Measurements from ENCODE around the gene NRCAM.

NRCAM gene

DNA sequence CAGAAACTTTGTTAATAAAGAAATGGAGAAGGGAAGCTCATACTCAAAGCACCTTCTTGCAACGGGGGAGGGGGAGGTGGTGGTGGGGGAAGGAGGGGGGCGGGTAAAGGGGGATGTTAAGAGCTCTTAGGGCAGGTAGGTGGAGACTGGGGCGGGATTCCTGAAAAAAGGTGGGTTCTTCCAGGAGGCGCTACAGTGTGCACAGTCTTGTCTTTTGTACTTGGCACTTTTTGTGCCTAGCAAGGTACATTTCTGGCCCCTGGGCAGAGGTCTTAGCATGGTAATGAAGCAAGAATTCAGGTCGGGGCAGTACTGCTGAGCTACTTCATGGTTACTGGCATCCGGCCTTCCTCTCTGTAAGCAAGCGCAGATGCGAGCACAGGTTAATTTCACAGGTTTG is 310.8 kb downstream of the NRCAM start:
- DNase-seq = no peak

- no peak for DNase-seq
These were observed 311.3 kb downstream of the NRCAM start for GRCh38 chr7:108144931-108145330.

DNA sequence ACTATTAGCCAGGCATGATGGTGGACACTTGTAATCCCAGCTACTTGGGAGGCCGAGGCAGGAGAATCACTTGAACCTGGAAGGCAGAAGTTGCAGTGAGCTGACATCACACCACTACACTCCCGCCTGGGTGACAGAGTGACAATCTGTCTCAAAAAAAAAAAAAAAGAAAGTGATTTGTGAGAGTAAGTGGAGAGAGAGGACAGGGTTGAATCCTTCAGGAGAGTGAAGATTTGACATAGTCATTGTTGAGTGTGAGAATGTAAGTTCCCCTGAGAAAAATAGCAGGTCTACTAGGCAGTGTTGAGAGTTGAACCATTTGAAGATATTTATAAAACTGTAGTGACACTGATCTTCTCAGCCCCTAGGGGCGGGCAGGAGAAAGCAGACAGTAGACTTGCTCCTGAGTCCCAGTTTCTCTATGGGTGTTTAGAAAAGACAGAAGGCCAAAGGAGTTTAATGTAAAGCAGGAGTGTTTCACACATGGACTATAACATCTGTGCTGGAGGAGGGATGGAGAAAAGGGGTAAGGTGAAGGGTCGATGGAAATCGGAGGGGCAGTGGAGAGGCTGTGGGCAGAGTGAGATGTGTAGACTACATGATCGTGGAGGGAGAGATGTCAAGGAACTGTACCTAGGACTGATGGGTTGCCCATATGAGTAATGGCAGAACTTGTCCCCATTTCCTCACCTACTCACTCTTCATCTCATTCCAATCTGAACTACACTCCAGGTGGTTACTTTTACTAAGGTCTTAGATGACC is 312.4 kb downstream of the NRCAM start:
- DNase-seq = no peak

DNA sequence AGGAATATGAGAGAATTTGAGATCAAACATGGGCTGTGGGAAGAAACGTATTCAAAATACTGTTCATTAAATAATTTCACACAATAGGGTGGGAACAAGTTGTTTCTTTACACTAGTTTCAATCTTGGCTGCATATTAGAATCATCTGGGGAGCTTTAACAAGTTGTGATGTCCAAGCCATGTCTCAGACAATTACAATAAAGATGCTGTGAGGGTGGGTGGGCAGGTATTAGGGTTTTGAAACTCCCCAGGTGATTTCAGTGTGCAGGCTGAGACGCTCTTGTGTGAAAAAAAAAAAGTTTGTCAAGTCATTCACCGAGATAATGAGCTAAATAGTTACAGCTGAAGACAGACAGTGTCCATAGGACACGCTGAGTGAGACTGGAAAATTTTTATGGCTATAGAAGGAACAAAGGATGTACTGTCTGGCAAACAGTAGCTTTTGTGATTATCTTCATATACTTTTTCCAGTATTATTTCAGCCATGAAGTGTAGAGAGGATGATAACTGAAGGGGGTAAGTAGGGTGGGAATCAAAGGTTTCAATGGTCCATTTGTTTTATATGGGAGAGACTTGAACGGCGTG is 313.5 kb downstream of the NRCAM start:
- peak; percentile 52 to 77 for DNase-seq

DNA sequence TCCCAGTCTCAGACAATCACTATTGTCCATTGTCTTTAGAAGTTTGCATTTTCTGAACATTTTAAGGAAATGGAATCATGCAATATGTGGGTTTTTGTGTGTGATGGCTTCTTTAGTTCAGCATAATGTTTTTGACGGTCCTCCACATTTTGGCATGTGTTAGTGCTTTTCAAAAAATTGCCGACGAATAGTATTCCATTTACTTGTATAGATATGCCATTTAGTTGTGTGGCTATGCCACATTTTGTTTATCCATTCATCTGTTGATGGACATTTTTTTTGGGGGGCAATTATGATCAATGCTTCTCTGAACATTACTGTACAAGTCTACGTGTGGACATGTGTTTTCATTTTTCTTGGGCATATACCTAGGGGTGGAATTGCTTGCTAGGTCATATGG is 314.1 kb downstream of the NRCAM start:
- DNase-seq = no peak

- DNase-seq = no peak
These were observed 315.6 kb downstream of the NRCAM start for GRCh38 chr7:108140671-108141070.

GRCh38 chr7:108138911-108139310 is 317.3 kb downstream of the NRCAM start:
- DNase-seq = no peak

DNA sequence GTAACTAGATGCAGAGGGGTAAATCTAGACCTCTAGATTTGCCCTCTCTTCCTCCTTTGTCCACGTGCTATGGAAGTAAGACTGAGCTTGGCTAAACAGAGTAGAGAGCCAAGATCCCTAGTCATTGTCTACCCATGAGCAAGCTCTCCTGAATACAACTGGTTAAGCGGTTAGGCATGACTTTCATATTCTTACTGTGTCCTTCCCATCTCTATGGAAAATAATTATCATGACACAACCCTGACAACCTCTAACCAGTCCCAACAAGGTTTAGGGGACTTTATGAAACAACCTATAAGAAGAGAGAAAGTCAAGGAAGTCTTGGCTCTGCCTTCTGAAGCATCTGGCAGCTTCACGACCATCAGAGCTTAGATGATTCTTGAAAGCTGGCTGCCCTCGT is 318.2 kb downstream of the NRCAM start:
- DNase-seq = no peak

DNA sequence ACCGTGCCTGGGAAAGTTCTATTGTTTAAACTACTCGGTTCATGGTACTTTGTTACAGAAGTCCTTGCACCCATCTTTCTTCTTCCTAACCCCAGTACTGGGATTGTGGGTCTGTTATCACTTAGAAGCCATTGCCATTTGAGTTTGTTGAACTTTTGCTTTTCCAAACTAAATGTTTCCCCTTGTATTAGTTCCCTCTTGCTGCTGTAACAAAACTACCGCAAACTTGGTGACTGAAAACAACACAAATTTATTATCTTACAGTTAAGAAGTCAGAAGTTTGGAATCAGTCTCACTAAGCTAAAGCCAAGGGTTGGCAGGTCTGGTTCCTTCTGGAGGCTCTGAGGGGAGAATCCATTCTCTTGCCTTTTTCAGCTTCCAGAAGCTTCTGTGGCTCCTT is 319.2 kb downstream of the NRCAM start:
- no peak for DNase-seq

DNA sequence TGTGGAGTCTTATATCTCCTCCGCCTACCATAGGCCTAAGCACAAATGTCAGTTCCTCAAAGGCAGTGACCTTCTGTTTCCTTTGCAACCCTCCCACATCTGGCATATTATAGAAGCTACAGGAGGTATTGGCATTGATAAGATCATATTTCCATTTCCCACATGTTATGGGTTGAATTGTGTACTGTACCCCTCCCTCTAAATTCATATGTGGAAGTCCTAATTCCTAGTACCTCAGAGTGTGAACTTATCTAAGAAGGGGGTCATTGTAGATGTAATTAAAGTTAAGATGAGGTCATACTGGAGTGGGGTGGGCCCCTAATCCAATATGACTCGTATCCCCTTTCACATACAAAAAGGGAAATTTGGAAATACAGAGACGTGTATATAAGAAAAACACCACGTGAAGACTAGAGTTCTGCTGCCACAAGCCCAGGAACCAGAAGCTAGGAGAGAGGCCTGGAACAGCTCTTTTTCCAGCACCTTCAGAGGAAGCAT is 320.0 kb downstream of the NRCAM start:
- DNase-seq = no peak

DNA sequence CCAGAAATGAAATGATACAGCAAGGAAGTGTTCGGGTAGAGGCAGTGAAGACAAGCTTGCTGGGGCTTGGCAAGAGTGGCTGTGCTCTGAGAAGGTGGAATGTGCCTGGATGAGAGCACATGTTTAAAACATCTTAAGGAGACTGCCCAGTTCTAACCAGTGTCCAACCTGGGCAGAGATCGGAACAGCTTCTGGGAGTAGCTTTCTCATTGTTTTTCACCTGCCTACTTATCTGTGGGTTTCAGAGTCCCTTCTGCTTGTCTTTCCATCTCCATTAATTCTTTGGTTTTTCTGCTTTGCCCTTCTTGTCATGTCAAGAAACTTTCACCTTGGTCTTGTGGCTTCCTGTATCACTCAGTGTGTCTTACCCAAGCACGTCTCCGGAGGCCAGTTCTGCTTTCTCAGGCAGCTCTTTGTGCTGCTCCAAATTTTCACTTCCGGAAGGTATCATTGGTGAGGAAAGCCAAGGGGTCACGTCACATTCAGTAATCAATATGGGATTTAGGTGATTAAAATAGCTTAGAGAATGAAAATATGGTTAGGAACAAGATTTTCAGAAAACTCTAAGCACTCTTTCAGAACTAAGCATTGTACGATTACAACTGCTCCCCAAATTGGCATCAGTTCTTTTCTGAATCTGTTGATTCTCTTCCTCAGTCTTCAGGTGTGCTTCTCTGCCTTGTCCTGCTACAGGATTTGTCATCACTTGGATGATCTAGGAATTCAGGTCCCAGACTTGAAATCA is 320.6 kb downstream of the NRCAM start:
- DNase-seq = no peak

GRCh38 chr7:108134486-108134885 is 321.8 kb downstream of the NRCAM start:
- DNase-seq = no peak

DNA sequence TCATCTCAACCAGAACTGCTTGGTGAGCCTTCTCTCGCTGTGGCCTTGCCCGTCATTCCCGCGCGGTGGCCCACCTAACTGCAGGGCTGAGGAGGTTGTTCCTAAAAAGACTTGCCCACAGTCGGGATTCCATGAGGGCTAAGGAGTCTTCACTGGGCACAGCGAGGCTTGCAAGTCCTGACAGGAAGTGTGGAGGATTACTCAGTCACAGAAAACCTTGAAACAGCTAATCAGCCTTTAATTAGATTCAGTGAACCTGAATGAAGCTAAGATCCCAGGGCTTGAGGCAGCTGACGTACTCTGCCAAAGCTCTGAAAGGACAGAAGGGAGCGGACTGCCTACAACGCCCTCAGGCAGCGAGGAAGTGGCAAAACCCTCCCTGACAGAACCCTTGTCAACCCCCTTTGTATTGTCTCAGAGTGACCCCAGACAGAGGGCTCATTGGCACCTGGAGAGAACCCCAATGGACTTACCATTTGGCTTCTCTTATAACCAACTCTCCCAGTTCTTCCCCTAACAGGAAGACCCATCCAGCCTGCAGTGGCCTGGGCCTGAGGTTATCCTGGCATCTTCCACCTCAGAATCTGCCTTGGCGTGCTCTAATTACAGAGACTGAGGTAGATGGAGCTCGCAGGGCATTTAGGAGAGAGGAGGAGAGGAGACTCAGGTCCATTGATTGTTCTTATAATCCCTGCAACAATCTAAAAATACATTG is 323.5 kb downstream of the NRCAM start:
- DNase-seq = no peak

GRCh38 chr7:108130261-108130660 is 326.0 kb downstream of the NRCAM start, which contains the start of gene LAMB4:
TSS of gene LAMB4 (minus strand) at chr7:108130361. CDS start at chr7:108123164, 7,197 bp downstream.
- no peak for DNase-seq

- no peak for DNase-seq
These were observed 326.9 kb downstream of the NRCAM start for GRCh38 chr7:108129018-108129965.

DNA sequence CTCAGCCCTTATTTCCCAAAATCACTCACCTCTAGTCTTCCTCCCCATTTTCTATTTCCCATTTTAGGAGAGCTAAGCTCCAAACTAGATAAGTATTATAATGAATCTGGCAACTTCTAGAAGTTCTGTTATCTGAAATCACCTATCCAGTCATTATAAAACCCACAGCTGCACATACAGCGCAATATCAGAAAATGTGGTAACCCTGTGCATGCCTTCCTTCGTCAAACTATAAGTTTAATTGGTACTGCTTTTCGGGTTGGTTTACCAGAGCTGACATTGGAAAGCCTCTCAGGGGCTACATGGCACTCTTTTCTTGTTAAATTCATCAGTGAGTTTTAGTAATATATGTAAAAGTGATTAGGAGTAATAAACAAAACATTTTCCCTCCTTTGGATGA is 327.7 kb downstream of the NRCAM start:
- DNase-seq = no peak

GRCh38 chr7:108127461-108127860 is 328.8 kb downstream of the NRCAM start:
- DNase-seq = no peak

- no peak for DNase-seq
These were observed 331.4 kb downstream of the NRCAM start for GRCh38 chr7:108124820-108125219.

DNA sequence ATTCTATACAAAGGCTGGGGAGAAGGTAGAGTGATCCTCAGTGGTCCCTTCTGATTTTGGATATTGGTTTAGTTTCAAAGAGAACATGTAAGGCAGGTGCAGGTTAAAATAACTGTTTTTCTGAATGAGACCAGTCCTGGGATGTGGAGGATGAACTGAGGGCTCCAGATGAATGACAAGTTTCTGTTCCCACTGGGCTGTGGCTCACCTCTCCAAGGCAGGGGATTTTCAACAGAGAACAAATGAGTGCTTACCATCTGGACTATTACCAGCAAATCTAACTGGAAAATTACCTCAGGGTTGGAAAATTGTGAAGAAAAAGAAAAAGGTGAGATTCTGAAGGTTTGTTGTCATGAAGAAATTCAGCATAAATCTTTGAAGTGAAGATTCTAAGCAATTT is 334.1 kb downstream of the NRCAM start:
- DNase-seq = no peak

GRCh38 chr7:108120933-108121332 is 335.3 kb downstream of the NRCAM start:
- DNase-seq = no peak

DNA sequence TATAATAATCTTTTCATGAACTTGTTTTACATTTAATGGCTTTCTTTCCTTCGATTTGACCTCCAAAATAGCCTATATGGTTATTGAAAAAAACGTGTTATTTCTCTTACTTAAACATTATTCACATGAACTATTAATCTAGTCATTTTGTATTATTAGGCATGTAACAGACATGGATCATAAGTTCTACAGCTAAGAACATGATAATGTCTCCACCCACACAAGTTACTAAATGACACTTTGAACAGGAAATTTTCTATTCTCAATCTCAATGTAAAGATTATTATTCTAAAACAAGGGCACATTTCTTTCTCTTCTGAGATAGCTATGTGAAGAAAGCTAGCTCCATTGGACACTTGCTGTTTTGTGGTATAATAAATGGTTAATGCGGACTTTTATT is 336.0 kb downstream of the NRCAM start:
- no peak for DNase-seq

- DNase-seq = peak in 1 of 2 experiments; percentile 15
These were observed 337.3 kb downstream of the NRCAM start for GRCh38 chr7:108118959-108119358.
